ENCODE results near the gene ZC2HC1C.

DNA sequence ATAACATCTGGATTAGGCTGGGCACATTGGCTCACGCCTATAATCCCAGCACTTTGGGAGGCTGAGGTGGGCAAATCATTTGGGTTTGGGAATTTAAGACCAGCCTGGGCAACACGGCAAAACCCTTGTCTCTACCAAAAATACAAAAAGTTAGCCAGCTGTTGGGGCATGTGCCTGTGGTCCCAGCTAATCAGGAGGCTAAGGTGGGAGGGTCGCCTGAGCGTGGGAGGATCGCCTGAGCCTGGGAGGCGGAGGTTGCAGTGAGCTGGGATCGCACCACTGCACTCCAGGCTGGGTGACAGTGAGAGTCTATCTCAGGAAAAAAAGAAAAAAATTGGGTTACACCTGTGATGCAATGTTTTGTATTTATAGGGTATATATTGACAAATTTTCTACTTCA lies 52.1 kb downstream of the ZC2HC1C start:
- no peak for TF ChIP-seq POLR2A (IDR thresholded peaks at IDR 0.05)
- TF ChIP-seq, protein P1, sequence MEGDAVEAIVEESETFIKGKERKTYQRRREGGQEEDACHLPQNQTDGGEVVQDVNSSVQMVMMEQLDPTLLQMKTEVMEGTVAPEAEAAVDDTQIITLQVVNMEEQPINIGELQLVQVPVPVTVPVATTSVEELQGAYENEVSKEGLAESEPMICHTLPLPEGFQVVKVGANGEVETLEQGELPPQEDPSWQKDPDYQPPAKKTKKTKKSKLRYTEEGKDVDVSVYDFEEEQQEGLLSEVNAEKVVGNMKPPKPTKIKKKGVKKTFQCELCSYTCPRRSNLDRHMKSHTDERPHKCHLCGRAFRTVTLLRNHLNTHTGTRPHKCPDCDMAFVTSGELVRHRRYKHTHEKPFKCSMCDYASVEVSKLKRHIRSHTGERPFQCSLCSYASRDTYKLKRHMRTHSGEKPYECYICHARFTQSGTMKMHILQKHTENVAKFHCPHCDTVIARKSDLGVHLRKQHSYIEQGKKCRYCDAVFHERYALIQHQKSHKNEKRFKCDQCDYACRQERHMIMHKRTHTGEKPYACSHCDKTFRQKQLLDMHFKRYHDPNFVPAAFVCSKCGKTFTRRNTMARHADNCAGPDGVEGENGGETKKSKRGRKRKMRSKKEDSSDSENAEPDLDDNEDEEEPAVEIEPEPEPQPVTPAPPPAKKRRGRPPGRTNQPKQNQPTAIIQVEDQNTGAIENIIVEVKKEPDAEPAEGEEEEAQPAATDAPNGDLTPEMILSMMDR (IDR thresholded peaks at IDR 0.05) = no peak
